Measurements from ENCODE around the gene SETD5.

SETD5 gene

GRCh38 chr3:9450991-9451390 lies 53.6 kb downstream of the SETD5 start:
- H3K36me3 ChIP-seq (ENCODE audit: control insufficient read depth, low read length): peaks cover 97% of the 10 kb centered on the region
- no peaks in the 10 kb centered on the region for H3K9me3 ChIP-seq (ENCODE audit: control insufficient read depth, insufficient read depth, low read length)
- no peaks in the 10 kb centered on the region for H3K4me1 ChIP-seq (ENCODE audit: control insufficient read depth, low read length)
- 0 out of 2 replicates have a peak, but pooled peaks cover 7% of the 10 kb centered on the region for H4K20me1 ChIP-seq (ENCODE audit: control insufficient read depth, insufficient read depth, low read depth, low read length)
- H3K4me3 ChIP-seq (ENCODE audit: low read length): no peak overlapping the region
- H3K4me2 ChIP-seq (ENCODE audit: low read length): no peak overlapping the region
- TF ChIP-seq EZH2phosphoT487 (IDR thresholded peaks at IDR 0.05; ENCODE audit: borderline replicate concordance, low read length) (no peak), CTCF (IDR thresholded peaks at IDR 0.05; ENCODE audit: low read depth, low read length, poor library complexity, severe bottlenecking) (no peak)
- peaks cover 4% of the 10 kb centered on the region for H3K79me2 ChIP-seq (ENCODE audit: control insufficient read depth, low read length)
- no peaks in the 10 kb centered on the region for H3K9me2 ChIP-seq (replicated peaks; ENCODE audit: control insufficient read depth, low read length)
- no peak overlapping the region for H3K27ac ChIP-seq (ENCODE audit: low read depth, low read length)
- no peaks in the 10 kb centered on the region for H3K27me3 ChIP-seq (ENCODE audit: control insufficient read depth, low read length)
- H3F3A ChIP-seq (ENCODE audit: control insufficient read depth, insufficient read depth): peaks cover 7% of the 10 kb centered on the region

- H3K9me3 ChIP-seq (ENCODE audit: control insufficient read depth, insufficient read depth, low read length): no peaks in the 10 kb centered on the region
- peaks cover 4% of the 10 kb centered on the region for H3K79me2 ChIP-seq (ENCODE audit: control insufficient read depth, low read length)
- 0 out of 2 replicates have a peak, but pooled peaks cover 7% of the 10 kb centered on the region for H4K20me1 ChIP-seq (ENCODE audit: control insufficient read depth, insufficient read depth, low read depth, low read length)
- H3K27me3 ChIP-seq (ENCODE audit: control insufficient read depth, low read length): no peaks in the 10 kb centered on the region
- no peak overlapping the region for H3K4me2 ChIP-seq (ENCODE audit: low read length)
- H3K4me3 ChIP-seq (ENCODE audit: low read length): no peak overlapping the region
- TF ChIP-seq CTCF (IDR thresholded peaks at IDR 0.05; ENCODE audit: low read depth, low read length, poor library complexity, severe bottlenecking) (no peak), EZH2phosphoT487 (IDR thresholded peaks at IDR 0.05; ENCODE audit: borderline replicate concordance, low read length) (no peak)
- peaks cover 94% of the 10 kb centered on the region for H3K36me3 ChIP-seq (ENCODE audit: control insufficient read depth, low read length)
- H3K9me2 ChIP-seq (replicated peaks; ENCODE audit: control insufficient read depth, low read length): no peaks in the 10 kb centered on the region
- H3F3A ChIP-seq (ENCODE audit: control insufficient read depth, insufficient read depth): peaks cover 7% of the 10 kb centered on the region; the same call in 1 of the 2 replicates
- no peak overlapping the region for H3K27ac ChIP-seq (ENCODE audit: low read depth, low read length)
- H3K4me1 ChIP-seq (ENCODE audit: control insufficient read depth, low read length): no peaks in the 10 kb centered on the region
These were observed 55.0 kb downstream of the SETD5 start for GRCh38 chr3:9452417-9452816.

GRCh38 chr3:9455596-9456131 lies 58.2 kb downstream of the SETD5 start:
- no peaks in the 10 kb centered on the region for H3K9me3 ChIP-seq (ENCODE audit: control insufficient read depth, insufficient read depth, low read length)
- no peaks in the 10 kb centered on the region for H3K27me3 ChIP-seq (ENCODE audit: control insufficient read depth, low read length)
- no peak overlapping the region for H3K4me2 ChIP-seq (ENCODE audit: low read length)
- peaks cover 7% of the 10 kb centered on the region; the same call in 1 of the 2 replicates for H3F3A ChIP-seq (ENCODE audit: control insufficient read depth, insufficient read depth)
- peaks cover 88% of the 10 kb centered on the region for H3K36me3 ChIP-seq (ENCODE audit: control insufficient read depth, low read length)
- no peak overlapping the region for H3K27ac ChIP-seq (ENCODE audit: low read depth, low read length)
- no peaks in the 10 kb centered on the region for H3K9me2 ChIP-seq (replicated peaks; ENCODE audit: control insufficient read depth, low read length)
- TF ChIP-seq EZH2phosphoT487 (IDR thresholded peaks at IDR 0.05; ENCODE audit: borderline replicate concordance, low read length) (no peak), CTCF (IDR thresholded peaks at IDR 0.05; ENCODE audit: low read depth, low read length, poor library complexity, severe bottlenecking) (no peak)
- no peaks in the 10 kb centered on the region for H4K20me1 ChIP-seq (ENCODE audit: control insufficient read depth, insufficient read depth, low read depth, low read length)
- H3K79me2 ChIP-seq (ENCODE audit: control insufficient read depth, low read length): peaks cover 2% of the 10 kb centered on the region; the same call in 1 of the 2 replicates
- H3K4me1 ChIP-seq (ENCODE audit: control insufficient read depth, low read length): no peaks in the 10 kb centered on the region
- H3K4me3 ChIP-seq (ENCODE audit: low read length): no peak overlapping the region

Data from DOHH2 (cell line).